Brain microvascular endothelial cell (primary cell): ENCODE data around the gene PIM3.

ENCODE experiments used
- DNase-seq: peaks from one replicate; pipeline ENCODE4 v3.0.0-alpha.2; 2020
- H3K27ac ChIP-seq: fragments of 250-450 bp; sonication (Bioruptor Pico); 2 replicates; pipeline ENCODE4 v1.5.1; 2020; ENCODE audit warnings: mild to moderate bottlenecking, moderate library complexity
- H3K27me3 ChIP-seq: fragments of 250-450 bp; sonication (Bioruptor Pico); replicated peaks from 2 replicates; pipeline ENCODE4 v1.5.1; 2020; ENCODE audit warnings: mild to moderate bottlenecking
- H3K36me3 ChIP-seq: fragments of 250-450 bp; sonication (Bioruptor Pico); replicated peaks from 2 replicates; pipeline ENCODE4 v1.5.1; 2020; ENCODE audit warnings: mild to moderate bottlenecking
- H3K4me3 ChIP-seq: 2 replicates; pipeline ENCODE4 v1.5.1; 2011; ENCODE audit warnings: low read depth, mild to moderate bottlenecking, control low read depth, low read length, moderate library complexity
- CTCF ChIP-seq: IDR thresholded peaks from 2 replicates; pipeline ENCODE4 v1.5.1; 2011; ENCODE audit warnings: low read depth, mild to moderate bottlenecking, moderate library complexity, low read length, control low read depth, inconsistent platforms; ENCODE audit errors: missing control alignments
- in situ Hi-C: cut with HindIII; loops from 2 replicates; pipeline ENCODE4 v1.10.0; 2017; ENCODE audit warnings: low sequenced_read_pairs, low pct_ligation_motif_present

PIM3 gene

GRCh38 chr22:49948958-49949913 lies 11.3 kb upstream of the PIM3 start:
- in situ Hi-C loops, result no loop called here
- Histone ChIP-seq H3K36me3 (no peaks in the 10 kb centered on the region), H3K27ac (no peak overlapping the region), H3K4me3 (no peak overlapping the region), H3K27me3 (no peaks in the 10 kb centered on the region)
- no peak for TF ChIP-seq CTCF
- DNase-seq, result no peak

GRCh38 chr22:49949914-49950292 lies 10.7 kb upstream of the PIM3 start:
- in situ Hi-C loops, result no loop called here
- no peak for TF ChIP-seq CTCF
- H3K27me3 ChIP-seq, result no peaks in the 10 kb centered on the region
- H3K27ac ChIP-seq, result no peak overlapping the region
- no peak for DNase-seq
- no peak overlapping the region for H3K4me3 ChIP-seq
- no peaks in the 10 kb centered on the region for H3K36me3 ChIP-seq

- Histone ChIP-seq H3K4me3 (no peak overlapping the region), H3K36me3 (no peaks in the 10 kb centered on the region), H3K27me3 (no peaks in the 10 kb centered on the region), H3K27ac (no peak overlapping the region)
- TF ChIP-seq CTCF, result no peak
- DNase-seq, result no peak
- in situ Hi-C loops, result no loop called here
Measured at GRCh38 chr22:49950396-49950994, 10.1 kb upstream of the PIM3 start.

- in situ Hi-C loops, result no loop called here
- Histone ChIP-seq H3K27me3 (no peaks in the 10 kb centered on the region), H3K27ac (no peak overlapping the region), H3K4me3 (no peak overlapping the region), H3K36me3 (no peaks in the 10 kb centered on the region)
- no peak for TF ChIP-seq CTCF
- no peak for DNase-seq
Measured at GRCh38 chr22:49951000-49951677, 9.4 kb upstream of the PIM3 start.

GRCh38 chr22:49951678-49951985 lies 8.9 kb upstream of the PIM3 start:
- in situ Hi-C loops, result no loop called here
- H3K27ac ChIP-seq, result no peak overlapping the region

More at GRCh38 chr22:49951678-49951985, 8.9 kb upstream of the PIM3 start:
- Histone ChIP-seq H3K27me3 (no peaks in the 10 kb centered on the region), H3K4me3 (no peak overlapping the region), H3K36me3 (no peaks in the 10 kb centered on the region)
- DNase-seq, result no peak
- no peak for TF ChIP-seq CTCF
